GM12865 (cell line): ENCODE data around the gene KIAA1549.

Experiments used
- DNase-seq: peaks from one replicate; pipeline ENCODE4 v3.0.0; 2010; ENCODE audit warnings: low read depth
- H3K4me3 ChIP-seq: 2 replicates; pipeline ENCODE4 v1.5.1; 2011; ENCODE audit warnings: mild to moderate bottlenecking, low read depth, low read length, control low read depth
- TF ChIP-seq, protein P1 (sequence below): IDR thresholded peaks from 2 replicates; pipeline ENCODE4 v1.5.1; 2011; ENCODE audit warnings: low read length, control low read depth, low read depth, inconsistent platforms; ENCODE audit not compliant: insufficient read depth; ENCODE audit errors: missing control alignments

The KIAA1549 gene

DNA sequence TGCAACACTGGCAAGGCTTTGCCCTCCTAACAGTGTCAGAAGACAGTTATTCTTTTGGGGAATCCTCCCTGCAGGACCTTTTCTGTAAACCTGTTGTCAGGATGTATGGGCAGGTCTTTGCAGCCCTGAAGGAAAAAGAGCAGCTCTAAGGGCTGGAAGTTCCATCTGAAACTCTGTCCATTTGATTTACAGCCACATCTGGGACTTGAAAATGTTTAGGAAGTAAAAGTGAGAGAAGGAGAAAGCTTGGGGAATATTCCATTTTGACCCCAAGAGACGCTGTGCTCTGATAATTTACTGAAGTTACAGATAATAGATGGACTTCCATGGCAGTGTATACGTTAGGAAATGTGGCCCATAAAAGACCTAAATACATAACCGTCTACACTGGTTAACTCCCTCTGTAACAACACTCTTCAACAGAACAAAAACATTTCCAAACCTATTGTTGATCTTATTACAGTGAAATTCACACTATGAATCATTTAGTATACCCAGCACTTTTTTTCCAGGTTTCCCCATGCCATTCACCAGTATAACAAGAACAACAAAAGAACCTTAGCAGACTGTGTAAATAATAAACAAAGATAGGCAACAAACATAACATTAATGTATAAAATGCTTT, 89.1 kb downstream of the KIAA1549 start:
- DNase-seq, result no peak
- no peak overlapping the region for H3K4me3 ChIP-seq
- TF ChIP-seq, protein P1, sequence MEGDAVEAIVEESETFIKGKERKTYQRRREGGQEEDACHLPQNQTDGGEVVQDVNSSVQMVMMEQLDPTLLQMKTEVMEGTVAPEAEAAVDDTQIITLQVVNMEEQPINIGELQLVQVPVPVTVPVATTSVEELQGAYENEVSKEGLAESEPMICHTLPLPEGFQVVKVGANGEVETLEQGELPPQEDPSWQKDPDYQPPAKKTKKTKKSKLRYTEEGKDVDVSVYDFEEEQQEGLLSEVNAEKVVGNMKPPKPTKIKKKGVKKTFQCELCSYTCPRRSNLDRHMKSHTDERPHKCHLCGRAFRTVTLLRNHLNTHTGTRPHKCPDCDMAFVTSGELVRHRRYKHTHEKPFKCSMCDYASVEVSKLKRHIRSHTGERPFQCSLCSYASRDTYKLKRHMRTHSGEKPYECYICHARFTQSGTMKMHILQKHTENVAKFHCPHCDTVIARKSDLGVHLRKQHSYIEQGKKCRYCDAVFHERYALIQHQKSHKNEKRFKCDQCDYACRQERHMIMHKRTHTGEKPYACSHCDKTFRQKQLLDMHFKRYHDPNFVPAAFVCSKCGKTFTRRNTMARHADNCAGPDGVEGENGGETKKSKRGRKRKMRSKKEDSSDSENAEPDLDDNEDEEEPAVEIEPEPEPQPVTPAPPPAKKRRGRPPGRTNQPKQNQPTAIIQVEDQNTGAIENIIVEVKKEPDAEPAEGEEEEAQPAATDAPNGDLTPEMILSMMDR, result no peak

DNA sequence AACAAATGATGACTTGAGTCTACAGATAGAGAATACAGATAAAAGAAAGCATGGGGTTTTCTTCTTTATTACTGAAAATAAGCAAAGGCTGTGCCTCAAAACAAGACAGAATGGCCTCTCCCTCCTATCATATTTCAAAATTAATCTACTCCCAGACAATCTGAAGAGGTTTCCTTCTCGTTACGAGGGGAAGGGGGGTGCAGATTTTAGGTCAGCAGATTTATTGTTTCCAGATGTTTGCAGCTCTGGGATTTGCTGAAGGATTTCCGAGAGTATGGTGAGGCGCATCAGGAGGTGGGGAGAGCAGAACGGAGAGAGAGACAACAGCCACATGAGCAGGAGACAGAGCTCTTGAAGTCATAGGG, 89.8 kb downstream of the KIAA1549 start:
- TF ChIP-seq, protein P1, result no peak
- no peak for DNase-seq
- no peak overlapping the region for H3K4me3 ChIP-seq

DNA sequence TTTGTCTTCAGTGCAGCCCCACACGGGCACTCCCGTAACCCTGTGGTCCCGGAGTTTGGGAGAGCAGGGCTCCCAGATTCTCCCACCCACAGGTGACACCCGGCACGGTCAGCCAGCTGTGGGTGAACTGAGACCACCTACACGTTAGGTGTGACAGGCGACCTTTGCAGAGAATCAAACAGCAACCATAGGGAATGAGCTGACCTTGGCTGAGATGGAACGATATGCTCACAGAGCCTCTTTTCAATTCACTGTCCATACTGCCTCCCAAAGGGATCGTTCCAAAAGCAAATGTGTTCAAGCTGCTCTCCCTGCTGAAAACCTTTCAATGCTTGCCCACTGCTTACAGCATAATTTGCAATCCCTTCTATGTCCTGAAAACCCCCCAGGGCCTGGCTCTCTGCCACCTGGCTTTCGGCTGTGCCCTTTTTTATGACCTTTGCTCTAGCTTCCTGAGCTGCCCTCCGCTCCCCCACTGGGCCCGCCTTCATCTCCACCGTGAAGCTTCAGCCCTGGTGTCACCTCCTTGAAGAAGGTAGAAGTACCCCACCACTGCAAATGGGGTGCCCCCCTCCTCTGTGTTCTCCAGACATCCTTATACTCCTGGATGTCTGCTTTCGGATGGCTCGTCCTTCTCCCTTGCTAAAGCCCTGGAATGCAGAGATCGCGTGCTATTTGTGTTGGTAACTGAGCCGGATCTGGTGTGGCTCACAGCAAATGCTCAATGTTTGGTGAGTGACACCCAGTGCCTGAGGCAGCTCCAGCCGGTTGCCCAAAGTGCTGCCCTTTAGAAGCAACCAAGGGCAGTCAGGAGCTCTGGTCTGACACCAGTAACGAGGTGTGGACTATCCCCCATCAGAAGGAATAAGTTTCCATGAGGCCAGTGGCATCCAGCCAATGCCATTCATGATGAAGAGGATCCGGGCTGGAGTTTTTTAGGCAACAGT, 90.4 kb downstream of the KIAA1549 start:
- TF ChIP-seq, protein P1, result no peak
- no peak for DNase-seq
- H3K4me3 ChIP-seq, result no peak overlapping the region

DNA sequence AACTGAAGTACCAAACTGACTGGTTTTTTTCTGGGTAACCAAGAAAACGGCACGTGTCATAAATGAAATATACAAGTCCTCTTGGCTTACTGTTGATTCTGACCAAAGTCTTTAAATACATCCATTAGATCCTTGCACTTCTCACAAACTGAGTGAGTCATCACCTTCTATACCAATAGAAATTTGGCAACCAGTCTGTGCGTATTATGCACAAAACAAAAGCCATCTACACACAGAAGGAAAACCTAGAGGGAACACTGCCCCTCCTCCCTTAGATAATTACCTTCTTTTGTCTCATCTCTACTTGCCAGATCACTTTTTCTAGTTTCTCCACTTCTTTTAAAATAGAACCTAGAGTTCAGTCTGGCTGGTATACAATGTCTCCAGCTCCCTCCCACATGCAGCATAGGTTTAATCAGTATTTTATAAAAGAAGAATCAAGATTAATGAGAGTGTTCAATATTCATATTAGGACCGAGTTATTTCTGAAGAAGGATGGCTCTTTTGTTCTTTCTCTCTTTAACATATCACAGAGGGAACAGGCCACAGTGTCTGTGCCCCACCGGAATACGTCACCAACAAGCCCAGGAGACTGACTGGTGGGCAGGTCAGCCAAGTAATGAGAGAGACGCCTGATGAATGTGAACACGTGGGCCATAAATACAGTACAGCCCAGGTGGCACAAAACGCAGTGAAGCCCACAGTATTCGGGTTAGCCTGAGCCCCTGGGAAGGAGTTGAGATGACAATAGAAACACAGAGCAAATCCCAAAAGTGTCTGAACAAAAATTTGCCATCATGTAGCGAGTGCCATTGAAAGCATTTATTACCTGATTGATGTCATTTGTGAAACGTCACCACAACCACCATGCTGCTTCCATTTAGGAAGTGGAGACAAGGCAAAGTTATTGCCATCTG, 91.3 kb downstream of the KIAA1549 start:
- no peak for DNase-seq
- H3K4me3 ChIP-seq, result no peak overlapping the region

DNA sequence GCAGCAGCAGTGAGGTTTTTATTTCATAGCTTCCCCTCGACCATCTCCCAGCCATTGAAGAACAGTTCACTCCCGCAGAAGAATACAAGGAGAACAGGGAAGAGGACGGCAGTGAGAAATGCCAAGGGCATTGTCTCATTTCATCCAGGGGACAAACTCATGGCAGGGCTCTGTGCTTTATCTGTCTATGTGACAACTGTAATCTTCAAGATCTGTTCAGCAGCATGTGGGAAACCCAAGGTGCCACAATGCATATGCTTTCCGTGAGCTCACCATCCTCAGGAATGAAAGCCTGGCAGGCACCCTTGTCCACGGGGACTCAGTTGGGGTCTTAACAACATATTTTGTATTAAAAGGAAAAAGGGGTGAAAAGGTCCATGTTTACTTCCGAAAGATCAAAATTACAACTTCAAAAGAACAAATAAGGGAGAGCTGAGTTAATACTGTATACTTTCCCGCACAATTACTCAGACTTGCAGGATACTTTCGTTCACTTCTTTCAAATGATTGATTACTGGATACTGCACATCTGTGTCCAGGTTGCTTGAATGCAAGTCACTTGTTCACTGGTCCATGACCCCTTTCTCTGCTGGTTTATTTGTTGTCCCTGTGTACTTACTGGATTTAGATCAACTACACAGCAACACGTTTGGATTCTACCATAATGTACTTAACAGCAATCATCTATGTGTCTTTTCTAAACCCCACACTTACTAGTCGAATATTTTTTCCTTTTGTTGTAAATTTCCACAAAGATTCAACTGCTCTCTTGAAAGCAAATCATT, 93.1 kb downstream of the KIAA1549 start:
- TF ChIP-seq, protein P1, result no peak
- no peak for DNase-seq
- H3K4me3 ChIP-seq, result no peak overlapping the region

More for the DNA sequence above, 91.3 kb downstream of the KIAA1549 start:
- TF ChIP-seq, protein P1, result no peak

DNA sequence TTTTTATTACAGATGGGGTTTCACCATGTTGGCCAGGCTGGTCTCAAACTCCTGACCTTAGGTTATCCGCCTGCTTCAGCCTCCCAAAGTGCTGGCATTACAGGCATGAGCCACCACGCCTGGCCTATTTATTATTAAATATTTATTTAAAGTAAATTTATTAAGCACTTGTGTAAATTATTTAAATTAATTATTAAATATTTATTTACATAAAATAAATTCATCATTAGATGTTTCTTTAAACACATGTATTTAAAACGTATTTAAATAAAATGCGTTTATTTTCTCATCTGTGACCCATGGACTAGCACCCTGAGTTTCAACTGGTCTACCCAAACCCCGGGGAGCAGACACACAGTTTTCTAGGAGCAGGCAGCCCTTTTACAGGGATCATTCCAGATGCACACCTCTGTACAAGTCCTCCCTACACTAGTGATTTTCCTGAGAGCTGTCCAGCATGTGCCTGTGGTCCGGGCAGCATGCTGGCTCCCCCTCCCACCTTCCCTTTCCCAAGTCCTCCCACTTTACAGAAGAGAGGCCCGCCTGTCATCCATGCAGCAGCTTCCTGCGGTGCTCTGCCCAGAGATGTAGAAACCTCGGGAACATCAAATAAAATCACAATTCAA, 94.0 kb downstream of the KIAA1549 start:
- no peak overlapping the region for H3K4me3 ChIP-seq
- DNase-seq, result no peak
- TF ChIP-seq, protein P1, result no peak
